ENCODE results near the gene REC8.

Gene REC8

DNA sequence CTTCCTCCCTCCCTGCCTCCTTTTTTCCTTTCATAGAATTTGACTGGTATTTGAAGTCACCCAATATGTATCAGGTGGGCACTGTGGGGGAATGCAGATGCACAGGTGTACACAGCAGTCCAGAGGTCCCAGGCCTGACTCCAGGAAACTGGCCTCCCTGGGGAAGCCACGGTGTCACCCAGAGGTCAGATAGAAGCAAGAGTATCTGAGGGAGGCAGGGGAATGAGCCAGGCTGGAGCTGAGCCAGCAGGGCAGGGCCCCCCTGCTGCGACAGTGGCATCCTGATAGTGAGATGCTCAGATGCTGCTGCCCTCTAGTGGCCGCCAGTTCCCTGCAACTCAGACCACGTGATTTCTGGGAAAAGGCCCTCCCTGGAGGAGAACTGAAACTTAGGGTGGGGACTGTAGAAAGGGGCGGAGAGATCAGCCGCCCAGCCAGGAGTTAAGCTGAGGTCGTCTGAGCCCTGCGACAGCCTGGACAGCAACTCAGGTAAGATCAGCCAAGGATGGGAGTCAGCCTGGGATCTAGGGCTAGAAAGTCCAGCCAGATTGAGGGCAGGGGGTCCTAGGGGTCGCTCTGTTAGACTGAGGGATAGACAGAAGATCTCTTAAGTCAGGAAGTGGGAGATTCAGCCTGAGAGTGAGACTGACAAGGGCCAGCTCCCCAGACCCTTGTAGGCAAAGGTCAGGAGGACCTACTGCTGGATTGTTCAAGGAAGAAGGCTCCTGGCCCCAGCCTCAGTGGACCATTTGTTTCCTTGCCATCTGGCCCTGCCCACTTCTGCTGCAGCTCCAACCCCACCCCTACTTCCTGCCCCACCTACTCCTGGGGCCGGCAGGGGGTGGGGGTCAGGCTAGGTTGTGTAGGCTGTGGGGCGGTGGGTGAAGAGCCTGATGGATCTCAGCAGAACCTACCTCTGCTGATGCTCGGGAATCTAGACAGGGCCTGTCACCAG, 10.8 kb upstream of the REC8 start, which contains the start of gene IRF9:
Gene IRF9 (plus strand): TSS at position 416 of the 955 bp plus-strand sequence. CDS start 880 bp downstream, outside the sequence.
- DNase-seq, result peak; percentile 98

DNA sequence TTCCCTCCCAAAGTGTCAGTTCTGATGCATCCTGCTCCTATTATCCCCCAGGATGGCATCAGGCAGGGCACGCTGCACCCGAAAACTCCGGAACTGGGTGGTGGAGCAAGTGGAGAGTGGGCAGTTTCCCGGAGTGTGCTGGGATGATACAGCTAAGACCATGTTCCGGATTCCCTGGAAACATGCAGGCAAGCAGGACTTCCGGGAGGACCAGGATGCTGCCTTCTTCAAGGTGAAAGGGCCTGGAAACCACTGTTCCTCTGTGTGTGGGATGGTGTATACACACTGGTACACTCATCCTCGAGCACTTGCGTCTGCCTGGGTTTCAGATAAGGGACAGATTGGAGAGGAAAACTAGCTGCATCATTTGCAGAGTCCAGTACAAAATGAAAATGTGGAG, 9.8 kb upstream of the REC8 start:
- peak; percentile 52 for DNase-seq

DNA sequence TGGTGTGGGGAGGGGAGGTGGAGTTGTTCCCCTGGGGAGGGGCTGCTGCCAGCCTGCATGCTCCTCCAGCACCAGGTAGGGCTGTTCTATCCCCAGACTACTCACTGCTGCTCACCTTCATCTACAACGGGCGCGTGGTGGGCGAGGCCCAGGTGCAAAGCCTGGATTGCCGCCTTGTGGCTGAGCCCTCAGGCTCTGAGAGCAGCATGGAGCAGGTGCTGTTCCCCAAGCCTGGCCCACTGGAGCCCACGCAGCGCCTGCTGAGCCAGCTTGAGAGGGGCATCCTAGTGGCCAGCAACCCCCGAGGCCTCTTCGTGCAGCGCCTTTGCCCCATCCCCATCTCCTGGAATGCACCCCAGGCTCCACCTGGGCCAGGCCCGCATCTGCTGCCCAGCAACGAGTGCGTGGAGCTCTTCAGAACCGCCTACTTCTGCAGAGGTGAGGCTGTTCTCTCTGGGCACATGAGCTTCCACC, 7.3 kb upstream of the REC8 start:
- DNase-seq, result no peak

DNA sequence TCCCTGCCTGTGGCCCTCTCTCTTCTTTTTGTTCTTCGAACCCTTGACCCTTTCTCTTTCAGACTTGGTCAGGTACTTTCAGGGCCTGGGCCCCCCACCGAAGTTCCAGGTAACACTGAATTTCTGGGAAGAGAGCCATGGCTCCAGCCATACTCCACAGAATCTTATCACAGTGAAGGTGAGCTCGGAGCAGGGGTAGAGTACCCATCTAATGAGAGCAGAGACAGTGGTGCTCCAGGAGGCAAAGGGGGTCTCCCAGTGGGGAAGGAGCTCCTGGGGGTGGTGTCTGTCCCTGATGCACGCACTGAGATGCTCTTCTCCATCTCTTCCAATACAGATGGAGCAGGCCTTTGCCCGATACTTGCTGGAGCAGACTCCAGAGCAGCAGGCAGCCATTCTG, 6.1 kb upstream of the REC8 start:
- DNase-seq, result no peak

- DNase-seq, result no peak
Measured at GRCh38 chr14:24167469-24168114, 4.3 kb upstream of the REC8 start.

GRCh38 chr14:24172261-24172860, 481 bp downstream of the REC8 start:
- no peak for DNase-seq

- DNase-seq, result no peak
Measured at GRCh38 chr14:24172871-24173281, 996 bp downstream of the REC8 start.

DNA sequence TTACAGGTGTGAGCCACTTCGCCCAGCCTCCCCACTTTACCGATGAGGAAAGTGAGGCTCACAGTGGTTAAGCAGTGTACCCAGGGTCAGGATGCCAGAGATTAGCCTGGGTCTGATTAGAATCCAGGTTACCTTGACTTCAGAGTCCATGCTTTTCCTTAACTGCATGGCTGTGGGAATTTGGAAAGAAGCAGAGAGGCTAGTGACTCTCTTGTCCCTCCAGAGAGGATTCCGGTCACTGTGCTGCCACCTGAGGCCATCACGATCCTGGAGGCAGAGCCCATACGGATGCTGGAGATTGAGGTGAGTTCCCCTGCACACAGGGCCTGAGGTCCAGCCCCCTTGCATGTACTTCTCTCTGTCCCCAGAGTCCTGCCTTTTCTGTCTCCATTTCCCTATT, 4.7 kb downstream of the REC8 start:
- no peak for DNase-seq

DNA sequence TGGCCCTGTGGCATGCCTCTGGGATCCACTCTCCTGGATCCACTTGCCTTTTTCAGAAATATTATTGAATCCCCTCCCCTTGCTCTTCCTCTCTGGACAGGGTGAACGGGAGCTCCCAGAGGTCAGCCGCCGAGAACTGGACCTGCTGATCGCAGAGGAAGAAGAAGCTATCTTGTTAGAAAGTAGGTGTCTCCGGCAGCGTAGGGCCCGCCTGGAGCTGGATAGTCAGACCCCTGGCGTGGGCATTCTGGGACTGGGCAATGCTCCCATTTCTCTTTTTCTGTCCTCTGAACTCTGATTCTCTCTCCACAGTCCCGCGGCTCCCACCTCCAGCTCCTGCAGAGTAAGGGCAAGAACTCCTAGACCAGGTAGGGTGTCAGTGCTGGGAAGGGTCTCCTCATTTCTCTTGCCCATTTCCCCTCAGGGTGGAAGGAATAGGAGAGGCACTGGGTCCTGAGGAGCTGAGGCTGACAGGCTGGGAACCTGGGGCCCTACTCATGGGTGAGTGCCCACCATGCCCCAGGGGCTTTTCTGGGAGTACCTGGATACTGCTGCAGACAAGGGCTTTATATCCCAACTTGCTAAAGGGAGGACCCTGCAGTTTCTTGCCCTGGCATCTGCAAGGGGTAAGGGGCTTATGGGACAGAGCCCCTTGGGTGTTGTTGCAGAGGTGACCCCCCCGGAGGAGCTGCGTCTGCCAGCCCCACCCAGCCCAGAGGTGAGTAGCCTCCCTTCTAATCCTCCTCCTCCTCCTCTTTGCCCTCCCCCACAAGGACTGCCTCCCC, 5.4 kb downstream of the REC8 start:
- DNase-seq, result no peak

GRCh38 chr14:24177891-24178290, 6.0 kb downstream of the REC8 start:
- DNase-seq, result no peak

- no peak for DNase-seq
Measured at GRCh38 chr14:24178399-24179178, 6.7 kb downstream of the REC8 start.

DNA sequence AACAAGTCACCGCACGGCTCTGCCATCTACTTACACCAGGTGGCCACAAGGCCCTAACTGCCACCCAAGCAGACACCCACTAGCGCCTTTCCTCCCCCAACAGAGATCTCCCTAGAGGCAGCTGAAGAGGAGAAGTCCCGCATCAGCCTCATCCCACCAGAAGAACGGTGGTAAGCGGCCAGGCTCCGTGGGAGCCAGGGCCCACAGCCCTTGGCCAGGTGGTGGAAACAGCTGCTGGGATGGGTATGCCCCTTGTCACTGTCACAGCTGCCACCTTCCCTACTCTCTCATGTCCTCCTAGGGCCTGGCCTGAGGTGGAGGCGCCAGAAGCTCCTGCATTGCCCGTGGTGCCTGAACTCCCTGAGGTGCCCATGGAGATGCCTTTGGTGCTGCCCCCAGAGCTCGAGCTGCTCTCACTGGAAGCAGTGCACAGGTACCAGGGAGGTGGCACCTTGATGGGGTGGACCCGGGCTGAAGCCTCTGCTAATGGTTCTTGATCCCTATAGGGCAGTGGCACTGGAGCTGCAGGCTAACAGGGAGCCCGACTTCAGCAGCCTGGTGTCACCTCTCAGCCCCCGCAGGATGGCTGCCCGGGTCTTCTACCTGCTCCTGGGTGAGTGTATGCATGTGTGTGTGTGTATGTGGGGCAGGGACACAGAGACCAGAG, 7.5 kb downstream of the REC8 start:
- DNase-seq, result no peak

DNA sequence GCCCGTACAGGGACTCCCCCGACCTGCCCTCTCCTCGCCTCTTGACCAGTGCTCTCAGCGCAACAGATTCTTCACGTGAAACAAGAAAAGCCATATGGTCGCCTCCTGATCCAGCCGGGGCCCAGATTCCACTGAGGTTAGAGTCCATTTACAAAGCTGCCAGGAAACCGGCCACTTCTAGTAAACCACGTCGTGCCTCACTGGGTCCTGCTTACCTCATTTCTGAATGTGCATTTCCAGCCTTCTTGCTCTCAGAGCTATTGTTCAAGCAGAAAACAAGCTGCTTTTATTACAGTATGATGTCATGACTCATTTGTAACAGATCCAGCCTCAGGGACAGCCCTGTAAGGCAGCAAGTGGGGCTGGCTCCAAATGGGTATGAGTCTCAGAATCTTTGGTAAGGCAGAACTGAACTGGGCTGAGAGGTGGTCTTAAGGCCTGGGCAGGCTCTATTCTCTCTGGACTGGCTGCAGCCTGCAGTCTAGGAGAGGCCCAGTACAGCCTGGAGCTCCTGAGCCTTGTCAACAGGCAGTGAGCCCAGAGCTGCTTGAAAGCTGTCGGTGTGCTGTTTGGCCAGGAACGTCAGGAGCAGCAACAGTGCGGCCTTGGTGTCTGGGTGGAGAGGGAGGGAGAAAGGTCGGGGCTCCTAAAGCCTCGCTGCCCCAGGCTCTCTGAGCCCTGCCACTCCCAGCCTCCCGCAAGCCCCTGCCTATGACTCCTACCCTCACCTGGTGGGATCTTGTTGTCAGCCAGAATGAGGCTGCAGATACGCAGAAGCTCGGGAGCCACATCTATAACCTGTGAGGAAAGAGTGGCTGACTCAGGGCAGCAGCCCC, 8.3 kb downstream of the REC8 start:
- no peak for DNase-seq

DNA sequence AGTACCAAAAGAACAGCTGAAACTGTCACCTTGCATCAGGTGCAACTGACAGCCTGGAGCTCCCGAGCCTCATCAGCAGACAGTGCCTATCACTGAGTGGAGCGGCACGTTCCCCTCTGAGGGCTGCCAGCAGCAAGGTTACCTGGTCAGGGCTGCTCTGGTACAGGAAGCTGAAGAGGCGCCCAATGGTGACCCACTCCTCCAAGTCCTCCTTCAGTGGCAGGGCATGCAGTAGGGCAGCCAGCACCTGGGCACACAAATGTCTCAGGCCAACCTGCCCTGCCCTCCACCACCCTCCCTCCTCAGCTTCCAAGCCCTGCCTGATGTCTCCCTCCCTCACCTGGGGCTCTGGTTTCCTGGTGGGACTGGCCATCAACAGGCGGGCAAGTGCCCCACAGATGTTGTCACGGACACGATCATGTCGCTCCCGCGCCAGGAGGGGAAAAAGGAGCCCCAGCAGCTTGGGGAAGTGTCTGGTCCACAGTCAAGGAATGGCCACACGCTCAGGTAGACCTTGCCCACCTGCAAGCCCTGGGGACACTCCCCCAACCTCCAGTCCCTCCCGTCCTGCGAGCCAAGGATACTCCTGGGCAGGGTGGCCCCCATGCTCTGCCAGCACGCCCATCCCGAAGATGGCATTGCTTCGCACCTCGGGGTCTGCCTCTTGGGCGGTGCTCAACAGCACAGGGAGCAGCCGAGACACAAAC, 9.6 kb downstream of the REC8 start:
- DNase-seq, result no peak

GRCh38 chr14:24182110-24182882, 10.4 kb downstream of the REC8 start:
- DNase-seq, result no peak

DNA sequence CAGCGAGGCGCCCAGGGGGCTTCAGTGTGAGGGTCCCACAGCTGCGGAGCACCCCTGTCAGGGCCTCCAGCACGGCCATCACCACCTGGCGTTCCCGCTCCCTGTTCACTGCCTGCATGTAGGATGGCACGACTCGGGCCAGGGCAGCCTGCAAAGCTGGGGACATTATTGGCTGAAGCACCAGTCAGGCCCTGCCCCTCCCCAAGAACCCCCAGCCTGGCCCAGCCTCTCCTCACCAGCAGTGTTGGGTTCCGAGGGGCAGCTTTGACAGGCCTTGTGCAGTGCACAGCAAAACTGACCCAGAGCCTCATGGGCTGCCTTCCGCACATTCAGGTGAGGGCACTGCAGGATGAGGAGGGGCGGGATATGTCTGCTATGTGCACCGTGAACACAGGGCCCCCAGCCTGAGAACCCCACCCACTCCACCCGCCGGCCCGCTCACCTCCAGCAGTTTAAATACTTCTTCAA, 11.2 kb downstream of the REC8 start:
- no peak for DNase-seq

DNA sequence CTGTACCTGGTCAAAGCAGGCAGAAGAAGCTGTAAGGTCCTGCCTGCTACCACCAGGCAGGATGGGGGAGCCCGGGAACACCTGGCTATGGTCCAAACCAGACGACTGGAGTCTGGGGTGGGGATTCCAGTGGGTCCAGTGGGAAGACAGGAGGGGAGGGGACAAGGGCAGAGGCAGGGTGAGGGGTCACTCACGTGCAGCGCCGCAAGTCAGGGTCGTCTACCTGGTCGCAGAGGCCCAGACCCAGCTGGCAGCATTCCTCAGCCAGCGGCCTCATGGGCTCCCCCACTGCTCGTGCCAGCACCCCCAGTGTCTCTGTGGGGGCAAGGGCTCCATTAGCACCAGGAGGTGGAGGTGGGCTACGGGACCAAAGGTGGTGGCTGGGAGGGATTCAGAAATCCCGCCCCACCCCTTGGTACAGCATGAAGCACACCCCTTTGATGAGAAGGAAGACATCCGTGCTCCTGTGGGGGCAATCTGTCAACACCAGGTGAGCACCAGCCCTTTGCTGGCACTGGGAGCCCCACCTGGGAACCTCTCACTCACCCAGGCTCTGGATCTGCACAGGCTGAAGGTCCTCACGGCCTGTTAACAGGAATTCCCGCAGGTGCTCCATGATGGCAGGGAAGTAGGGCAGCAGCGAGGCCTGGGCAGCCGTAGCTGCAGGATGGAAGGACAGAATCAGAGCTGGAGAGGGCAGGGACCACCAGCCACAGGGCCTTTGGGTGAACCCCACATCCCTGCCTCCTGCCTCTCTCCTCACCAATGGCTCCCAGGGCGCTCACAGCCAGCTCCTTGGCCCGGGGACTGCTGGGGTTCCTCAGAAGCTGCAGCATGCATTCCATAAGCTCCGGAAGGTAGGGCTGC, 12.5 kb downstream of the REC8 start:
- DNase-seq, result no peak

GRCh38 chr14:24185026-24185425, 13.1 kb downstream of the REC8 start:
- no peak for DNase-seq

Data from activated CD4-positive, alpha-beta T cell treated with anti-CD3 and anti-CD28 coated beads for 48 hours (primary cell).